WTC11 (cell line): ENCODE results near the gene LAMA5.

ENCODE experiments used
- SMAD4 ChIP-seq: sonication (generic); formaldehyde crosslinking; IDR thresholded peaks from 2 replicates; pipeline ENCODE4 v1.8.0; 2022; ENCODE audit warnings: mild to moderate bottlenecking, missing genetic modification reagents
- ZNF416 ChIP-seq: fragments of 250-450 bp; sonication (Bioruptor Pico); IDR thresholded peaks from 2 replicates; pipeline ENCODE4 v1.9.0; 2021; ENCODE audit warnings: mild to moderate bottlenecking, inconsistent platforms
- TF ChIP-seq, protein P1 (sequence below): sonication (generic); formaldehyde crosslinking; conservative IDR thresholded peaks from 2 replicates; pipeline ENCODE4 v1.8.1; 2022; ENCODE audit warnings: mild to moderate bottlenecking, missing genetic modification reagents

GRCh38 chr20:62342910-62343309 lies 24.2 kb downstream of the LAMA5 start:
- TF ChIP-seq SMAD4 (no peak), ZNF416 (no peak)
- TF ChIP-seq, protein P1, sequence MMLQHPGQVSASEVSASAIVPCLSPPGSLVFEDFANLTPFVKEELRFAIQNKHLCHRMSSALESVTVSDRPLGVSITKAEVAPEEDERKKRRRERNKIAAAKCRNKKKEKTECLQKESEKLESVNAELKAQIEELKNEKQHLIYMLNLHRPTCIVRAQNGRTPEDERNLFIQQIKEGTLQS (CRISPR knock-in tag), result no peak
